K562 (cell line): Measurements from ENCODE around the gene PGAP3. TPM values are rescaled to one million over a fixed set of nuclear protein-coding genes. Genes with fewer than 3 reads are reported as not detected.

ENCODE experiments used
- AFF1 ChIP-seq, 2 experiments: fragments of 450-650 bp; IDR thresholded peaks; 2 replicates each; pipeline ENCODE4 v1.6.1; 2018; ENCODE audit warnings: mild to moderate bottlenecking in 2 of 2, low read depth in 1 of 2; ENCODE audit not compliant: partially characterized antibody in 2 of 2
- BHLHE40 ChIP-seq: IDR thresholded peaks from 2 replicates; pipeline ENCODE4 v1.6.1; 2011; ENCODE audit warnings: low read length, improper control_type of control experiment
- CBFA2T3 ChIP-seq: fragments of 450-650 bp; IDR thresholded peaks from 2 replicates; pipeline ENCODE4 v1.6.1; 2017
- CCAR2 ChIP-seq: fragments of 200-400 bp; formaldehyde crosslinking; IDR thresholded peaks from 2 replicates; pipeline ENCODE4 v1.6.1; 2017; ENCODE audit warnings: mild to moderate bottlenecking, low read depth, low read length
- CHCHD3 ChIP-seq: fragments of 250-450 bp; sonication (Bioruptor Pico); IDR thresholded peaks from 2 replicates; pipeline ENCODE4 v2.1.2; 2022; ENCODE audit warnings: mild to moderate bottlenecking
- NR2C2 ChIP-seq, 2 experiments: fragments of 200-800 bp in 1 of 2; sonication (Bioruptor generic) in 1 of 2; sonication (generic) in 1 of 2; formaldehyde crosslinking in 1 of 2; IDR thresholded peaks; 2 replicates each; pipeline versions ENCODE4 v1.6.1 to v1.8.0; 2016 to 2022; ENCODE audit warnings: mild to moderate bottlenecking in 1 of 2, missing compliant biosample characterization in 1 of 2, missing genetic modification characterization in 1 of 2, missing genetic modification reagents in 1 of 2
- PML ChIP-seq: IDR thresholded peaks from 2 replicates; pipeline ENCODE4 v1.6.1; 2012; ENCODE audit warnings: low read length, inconsistent platforms
- RAD21 ChIP-seq, 2 experiments: fragments of 250-450 bp in 1 of 2; fragments of 450-650 bp in 1 of 2; sonication (Bioruptor Pico) in 1 of 2; formaldehyde crosslinking in 1 of 2; IDR thresholded peaks in 1 of 2; conservative IDR thresholded peaks in 1 of 2; 2 replicates each; pipeline versions ENCODE4 v1.4.0 to v1.8.0; 2020 to 2022; ENCODE audit warnings: mild to moderate bottlenecking in 2 of 2, moderate library complexity in 1 of 2
- RBM14 ChIP-seq: fragments of 200-400 bp; formaldehyde crosslinking; IDR thresholded peaks from 2 replicates; pipeline ENCODE4 v1.6.1; 2018; ENCODE audit warnings: low read depth, mild to moderate bottlenecking, low read length, moderate library complexity, borderline replicate concordance; ENCODE audit not compliant: insufficient read depth
- RFX7 ChIP-seq: fragments of 250-450 bp; sonication (Bioruptor Pico); IDR thresholded peaks from 2 replicates; pipeline ENCODE4 v1.5.1; 2021; ENCODE audit warnings: mild to moderate bottlenecking
- SIX5 ChIP-seq, 2 experiments: IDR thresholded peaks; 2 replicates each; pipeline ENCODE4 v1.6.1; 2011; ENCODE audit warnings: low read length in 2 of 2, borderline replicate concordance in 1 of 2, low read depth in 1 of 2, mild to moderate bottlenecking in 1 of 2, moderate library complexity in 1 of 2; ENCODE audit not compliant: insufficient read depth in 1 of 2
- THAP12 ChIP-seq: fragments of 250-450 bp; sonication (Bioruptor Pico); IDR thresholded peaks from 2 replicates; pipeline ENCODE4 v1.9.0; 2021; ENCODE audit warnings: mild to moderate bottlenecking, inconsistent platforms
- YY1 ChIP-seq, 3 experiments: IDR thresholded peaks; 2 replicates each; pipeline ENCODE4 v1.6.1; 2011; ENCODE audit warnings: low read length in 2 of 3, mild to moderate bottlenecking in 2 of 3, moderate library complexity in 2 of 3, borderline replicate concordance in 1 of 3, control low read depth in 1 of 3, low read depth in 1 of 3; ENCODE audit not compliant: insufficient read depth in 3 of 3, insufficient replicate concordance in 2 of 3, control insufficient read depth in 1 of 3, insufficient read length in 1 of 3; ENCODE audit errors: extremely low read depth in 1 of 3
- ZNF274 ChIP-seq: IDR thresholded peaks from 2 replicates; pipeline ENCODE4 v1.6.1; 2011; ENCODE audit warnings: low read depth, mild to moderate bottlenecking, low read length, moderate library complexity, borderline replicate concordance
- ZNF41 ChIP-seq: fragments of 250-450 bp; sonication (Bioruptor Pico); conservative IDR thresholded peaks from 2 replicates; pipeline ENCODE4 v1.4.0; 2020; ENCODE audit warnings: mild to moderate bottlenecking
- ZNF696 ChIP-seq: fragments of 250-450 bp; sonication (Bioruptor Pico); conservative IDR thresholded peaks from 2 replicates; pipeline ENCODE4 v1.4.0; 2020; ENCODE audit warnings: mild to moderate bottlenecking, moderate library complexity
- polyA plus RNA-seq, 8 experiments: library from polyadenylated mRNA; depleted of rRNA in 4 of 8; stranded (reverse) in 5 of 8; unstranded in 3 of 8; fragments of >200 nt; fragmentation: Nextera tagmentation in 2 of 8; fragmentation: Illumina TruSeq in 1 of 8; extraction: Ambion mirVana in 2 of 8; extraction: Trizol in 1 of 8; gene quantifications; 2 replicates each; pipeline versions ENCODE4 v1.2.1 to v1.2.3, GENCODE V29; 2011 to 2014; ENCODE audit warnings: inconsistent platforms in 1 of 8, missing spikeins in 1 of 8
- total RNA-seq, 7 experiments: library from RNA; depleted of rRNA in 6 of 7; stranded (reverse); fragments of >200 nt in 6 of 7; fragmentation: Illumina TruSeq in 2 of 7; extraction: Trizol in 2 of 7; gene quantifications; 2 replicates each; pipeline versions ENCODE4 v1.2.1 to v1.2.3, GENCODE V29; 2011 to 2021; ENCODE audit warnings: low replicate concordance in 1 of 7

The PGAP3 gene
- total and polyA plus RNA-seq, 9 of the 15 experiments (the other 6 are each of a cell fraction or from before 2014, with no cell fraction given): 0.38 to 9.4 (median 4.5) TPM

GRCh38 chr17:39650121-39650579 lies 37.7 kb downstream of the PGAP3 start (continued):
- TF ChIP-seq ZNF274 (no peak), RBM14 (no peak), CHCHD3 (CRISPR knock-in tag) (no peak), CBFA2T3 (peak; percentile 82), PML (peak; percentile 45; the same call in 1 of the 2 replicates), BHLHE40 (no peak; the same call in 1 of the 2 replicates), ZNF41 (CRISPR knock-in tag) (no peak), NR2C2 (CRISPR knock-in tag; IDR thresholded peaks at IDR 0.05) (no peak), NR2C2 (tag; IDR thresholded peaks at IDR 0.05) (peak; percentile 93), ZNF696 (CRISPR knock-in tag) (no peak), CCAR2 (no peak), RAD21 (CRISPR knock-in tag; conservative IDR thresholded peaks at IDR 0.05 in 1 of 2, IDR thresholded peaks at IDR 0.05 in 1 of 2) (no peak), THAP12 (CRISPR knock-in tag) (no peak), YY1 (IDR thresholded peaks at IDR 0.05; ENCODE audit: borderline replicate concordance in 1 of 3, control insufficient read depth in 1 of 3, extremely low read depth in 1 of 3, insufficient read depth in 3 of 3, insufficient read length in 1 of 3, insufficient replicate concordance in 2 of 3, low read depth in 1 of 3, low read length in 2 of 3) (peak in 2 of 3 experiments; percentile 16 to 38), SIX5 (IDR thresholded peaks at IDR 0.05; ENCODE audit: borderline replicate concordance in 1 of 2, insufficient read depth in 1 of 2, low read depth in 1 of 2, low read length in 2 of 2) (no peak), RFX7 (CRISPR knock-in tag) (no peak), AFF1 (IDR thresholded peaks at IDR 0.05; ENCODE audit: low read depth in 1 of 2, partially characterized antibody in 2 of 2) (peak in 1 of 2 experiments; percentile 84)
